Adrenal gland (tissue), 12 donors: ENCODE data around the gene SETBP1. TPM values are rescaled to one million over a fixed set of nuclear protein-coding genes. Genes with fewer than 3 reads are reported as not detected.

ENCODE experiments used
- DNase-seq, 7 donors: peaks; one replicate each; pipeline ENCODE4 v3.0.0-alpha.2; 2019 to 2020
- H3K27ac ChIP-seq, 5 donors: fragments of 200-600 bp; sonication (generic) in 4 of 5; 1 replicate in 3 of 5; 2 replicates in 2 of 5; pipeline versions ENCODE4 v1.5.1 to v1.8.0; 2016 to 2020; ENCODE audit warnings: mild to moderate bottlenecking in 1 of 5
- H3K27me3 ChIP-seq: fragments of 200-600 bp; 2 replicates; pipeline ENCODE4 v1.8.0; 2021
- H3K36me3 ChIP-seq, 2 donors: fragments of 200-600 bp; replicated peaks in 1 of 2; 1 replicate in 1 of 2; 2 replicates in 1 of 2; pipeline versions ENCODE4 v1.5.1 to v1.8.0; 2018 to 2022
- H3K4me1 ChIP-seq, 2 donors: fragments of 200-600 bp; replicated peaks in 1 of 2; 1 replicate in 1 of 2; 2 replicates in 1 of 2; pipeline versions ENCODE4 v1.5.1 to v1.8.0; 2018 to 2021
- H3K4me3 ChIP-seq, 4 donors: fragments of 200-600 bp; sonication (generic) in 3 of 4; one replicate each; pipeline ENCODE4 v1.5.1; 2016 to 2018
- H3K9me3 ChIP-seq, 3 donors: fragments of 200-600 bp; sonication (generic) in 1 of 3; replicated peaks in 1 of 3; 1 replicate in 2 of 3; 2 replicates in 1 of 3; pipeline versions ENCODE4 v1.5.1 to v1.8.0; 2016 to 2021
- POLR2A ChIP-seq, 2 donors: fragments of 450-650 bp; IDR thresholded peaks; one replicate each; pipeline ENCODE4 v1.6.1; 2017; ENCODE audit warnings: antibody characterized with exemption in 2 of 2, mild to moderate bottlenecking in 2 of 2, moderate library complexity in 1 of 2
- WGBS, 4 donors: extraction: QIAGEN DNeasy Blood & Tissue Kit in 2 of 4; methylation state at CpG; one replicate each; pipeline versions ENCODE4 v1.1.5 to v1.1.7; 2013 to 2017; 5-methylcytosine and 5-hydroxymethylcytosine counted together
- intact Hi-C, 2 donors: fragments of 100-400 bp; cut with DNase I; formaldehyde crosslinking; loops; one replicate each; pipeline versions ENCODE4 v1.14.1 to v1.15.0; 2022 to 2023
- polyA plus RNA-seq, 3 donors: library from polyadenylated mRNA; stranded (reverse); fragments of 200-250 nt in 2 of 3; fragments of 350-450 nt in 1 of 3; fragmentation: Illumina TruSeq in 1 of 3; extraction: RNeasy Lipid Tissue Mini Kit (QIAGEN cat#74804) in 1 of 3; gene quantifications; one replicate each; pipeline ENCODE4 v1.2.3, GENCODE V29; 2013 to 2014
- total RNA-seq, 9 donors: library from RNA; depleted of rRNA in 4 of 9; stranded (reverse); fragments of >200 nt in 4 of 9; fragments of 120-200 nt in 1 of 9; fragmentation: NEBNext Ultra II Directional in 1 of 9; extraction: Animal tissue kit (Norgen Biotek cat#: 25700) in 1 of 9; gene quantifications; one replicate each; pipeline versions ENCODE4 v1.1.0 to v1.2.4, GENCODE V29; 2013 to 2023
- TF ChIP-seq, protein P1 (sequence below), 6 experiments: fragments of 450-650 bp in 4 of 6; fragments of 200-600 bp in 2 of 6; sonication (generic) in 1 of 6; IDR thresholded peaks; 1 replicate in 5 of 6; 2 replicates in 1 of 6; pipeline versions ENCODE4 v1.5.1 to v1.8.0; 2016 to 2021; ENCODE audit warnings: antibody characterized with exemption in 6 of 6, mild to moderate bottlenecking in 2 of 6, moderate library complexity in 1 of 6
- donor health status: healthy with polysubstance abuse.
- donor health status: Bipolar disorder and iron deficiency.
- donor health status: DM: yes; HTN: yes; CAD: no.
- donor health status: DM: no; HTN: no; CAD: no.
- donor health status: DM: no; HTN: no; CAD: no.
- donor health status: DM: yes; HTN: yes; CAD: no.

SETBP1 gene
- total and polyA plus RNA-seq, 12 donors = 1.2 to 18.0 (median 9.4) TPM

DNA sequence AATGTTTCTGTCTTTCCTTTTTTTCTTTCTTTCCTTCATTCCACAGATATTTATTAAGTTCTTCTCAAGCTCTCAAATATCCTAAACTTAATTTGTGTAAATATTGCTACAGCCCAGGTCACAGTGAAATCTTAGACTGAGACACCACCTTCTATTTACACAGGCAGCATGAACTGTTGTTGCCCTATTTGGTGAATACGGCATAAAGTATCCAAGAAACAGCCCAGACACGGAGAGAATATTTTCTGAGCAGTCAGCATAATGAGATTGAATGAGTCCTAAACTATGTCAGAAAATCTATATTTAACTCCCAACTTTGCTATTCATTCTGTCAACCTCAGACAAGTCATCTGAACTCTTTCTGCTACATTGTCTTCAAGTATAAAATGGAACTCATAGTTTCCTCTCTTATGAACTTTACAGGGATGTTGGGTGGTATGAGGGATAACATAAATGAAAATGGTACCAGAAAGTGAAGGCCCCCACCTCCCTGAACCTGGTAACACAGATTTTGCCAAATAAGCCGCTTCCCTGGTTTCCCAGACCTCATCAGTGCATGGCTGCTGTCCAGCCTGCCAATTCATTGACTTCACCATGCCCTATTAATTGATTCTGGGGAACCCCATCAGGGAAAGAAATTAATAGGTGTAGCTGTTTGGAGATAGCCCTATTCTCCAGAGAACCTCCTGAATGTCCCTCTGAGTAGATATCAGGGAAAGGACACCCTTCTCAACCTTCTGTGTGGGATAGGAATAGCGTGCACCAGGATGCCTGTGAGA is 235.9 kb downstream of the SETBP1 start:
- H3K27me3 ChIP-seq = no peaks in the 10 kb centered on the region
- 64 to 76% (median 72%) methylated on average over 4 of the region's 4 CpGs for WGBS, 4 donors
- H3K4me1 ChIP-seq = peaks cover 0 to 5% of the 10 kb centered on the region in 2 donors
- no peak for DNase-seq
- no peaks in the 10 kb centered on the region for H3K9me3 ChIP-seq
- peak overlapping the region in 2 of 5 donors; percentile 21 to 58 for H3K27ac ChIP-seq
- H3K4me3 ChIP-seq = no peak overlapping the region
- intact Hi-C loops = no loop called here
- H3K36me3 ChIP-seq = no peaks in the 10 kb centered on the region
- TF ChIP-seq POLR2A (IDR thresholded peaks at IDR 0.05) = no peak
- TF ChIP-seq, protein P1, sequence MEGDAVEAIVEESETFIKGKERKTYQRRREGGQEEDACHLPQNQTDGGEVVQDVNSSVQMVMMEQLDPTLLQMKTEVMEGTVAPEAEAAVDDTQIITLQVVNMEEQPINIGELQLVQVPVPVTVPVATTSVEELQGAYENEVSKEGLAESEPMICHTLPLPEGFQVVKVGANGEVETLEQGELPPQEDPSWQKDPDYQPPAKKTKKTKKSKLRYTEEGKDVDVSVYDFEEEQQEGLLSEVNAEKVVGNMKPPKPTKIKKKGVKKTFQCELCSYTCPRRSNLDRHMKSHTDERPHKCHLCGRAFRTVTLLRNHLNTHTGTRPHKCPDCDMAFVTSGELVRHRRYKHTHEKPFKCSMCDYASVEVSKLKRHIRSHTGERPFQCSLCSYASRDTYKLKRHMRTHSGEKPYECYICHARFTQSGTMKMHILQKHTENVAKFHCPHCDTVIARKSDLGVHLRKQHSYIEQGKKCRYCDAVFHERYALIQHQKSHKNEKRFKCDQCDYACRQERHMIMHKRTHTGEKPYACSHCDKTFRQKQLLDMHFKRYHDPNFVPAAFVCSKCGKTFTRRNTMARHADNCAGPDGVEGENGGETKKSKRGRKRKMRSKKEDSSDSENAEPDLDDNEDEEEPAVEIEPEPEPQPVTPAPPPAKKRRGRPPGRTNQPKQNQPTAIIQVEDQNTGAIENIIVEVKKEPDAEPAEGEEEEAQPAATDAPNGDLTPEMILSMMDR (IDR thresholded peaks at IDR 0.05) = no peak

DNA sequence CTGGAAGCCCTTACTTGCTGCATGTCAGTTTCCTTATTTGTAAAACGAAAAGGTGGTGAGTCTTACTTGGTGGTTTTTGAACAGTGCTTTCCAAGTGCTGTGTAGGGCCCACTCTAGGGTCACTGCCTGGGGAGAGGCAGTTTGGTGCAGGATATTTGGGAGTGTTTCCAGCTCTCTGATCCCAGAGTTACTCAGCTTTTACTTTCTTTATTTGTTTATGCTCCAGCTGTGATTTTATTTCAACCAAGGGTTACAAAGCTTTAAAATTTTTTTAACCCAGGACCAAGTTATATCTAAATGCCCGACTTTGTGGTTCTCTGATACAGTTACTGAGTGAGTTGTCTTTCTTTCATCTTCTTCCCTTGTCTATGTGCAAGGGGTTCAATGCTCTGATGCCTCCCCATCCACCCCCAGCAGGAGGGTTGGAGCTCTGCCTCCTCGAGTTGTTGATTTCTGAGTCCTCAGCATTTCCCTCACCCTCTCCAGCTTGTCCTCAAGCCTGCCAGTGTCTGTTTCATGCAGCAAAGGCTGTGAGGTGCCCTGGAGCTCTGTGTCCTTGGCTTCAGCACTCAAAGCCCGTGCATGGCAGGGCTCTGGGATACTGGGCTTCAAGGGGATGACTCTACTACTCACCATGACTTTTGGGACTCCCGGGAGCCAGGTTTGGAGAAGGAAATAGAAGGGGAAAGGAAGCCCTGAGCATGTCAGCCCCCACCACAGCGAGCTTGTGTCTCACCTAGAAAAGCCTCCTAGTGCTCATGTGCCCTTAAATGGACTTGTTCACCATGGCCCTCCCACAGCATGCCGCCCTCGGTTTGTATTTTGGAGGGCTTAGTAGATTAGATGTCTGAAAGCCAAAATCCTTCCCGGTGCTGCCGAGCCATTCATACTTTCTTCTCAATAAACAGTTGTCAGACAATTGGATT is 236.8 kb downstream of the SETBP1 start:
- Histone ChIP-seq H3K27me3 (no peaks in the 10 kb centered on the region), H3K9me3 (no peaks in the 10 kb centered on the region), H3K36me3 (no peaks in the 10 kb centered on the region), H3K27ac (peak overlapping the region in 2 of 5 donors; percentile 21 to 58), H3K4me1 (peaks cover 0 to 5% of the 10 kb centered on the region in 2 donors), H3K4me3 (no peak overlapping the region)
- no peak for DNase-seq
- intact Hi-C loops = no loop called here
- 61 to 68% (median 65%) methylated on average over 10 of the region's 10 CpGs for WGBS, 4 donors
- TF ChIP-seq, protein P1 (IDR thresholded peaks at IDR 0.05) = no peak

DNA sequence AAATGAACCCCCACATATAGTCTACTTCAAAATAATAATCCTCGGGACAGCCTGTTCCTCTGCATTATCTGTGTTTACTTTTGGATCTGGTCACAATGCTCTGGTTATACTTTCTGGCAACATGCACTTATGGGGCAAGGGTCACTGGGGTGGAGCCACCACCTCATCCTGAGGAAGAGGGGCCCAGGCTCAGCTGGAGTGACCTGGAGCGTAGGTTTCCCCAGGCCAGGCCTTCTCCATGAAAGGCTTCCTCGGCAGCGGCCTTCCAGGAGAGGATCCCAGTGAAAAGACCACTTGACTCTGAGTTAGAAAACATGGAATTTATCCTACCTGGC is 237.4 kb downstream of the SETBP1 start:
- DNase-seq = no peak

DNA sequence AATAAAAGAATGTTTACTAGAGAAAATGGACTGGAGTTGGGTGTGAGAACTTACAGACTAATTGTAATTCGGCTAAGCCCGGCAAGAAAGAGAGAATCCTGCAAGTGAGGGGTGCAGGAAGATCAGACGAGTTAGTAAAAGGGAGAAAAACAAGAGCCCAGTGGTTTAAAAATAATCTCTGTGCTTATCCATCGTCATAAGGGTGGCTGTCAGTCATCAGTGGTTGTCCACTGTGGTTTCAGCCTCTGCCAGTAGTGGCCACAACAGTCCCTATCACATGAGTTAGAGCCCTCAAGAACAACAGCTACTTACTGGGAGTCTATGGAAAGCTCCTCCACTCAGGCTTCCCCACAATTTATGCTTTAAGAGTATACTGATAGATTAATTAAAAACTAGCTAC is 239.8 kb downstream of the SETBP1 start:
- DNase-seq = no peak
- 70 to 82% (median 71%) methylated on average over 4 of the region's 4 CpGs for whole genome bisulfite sequencing, 4 donors
- Histone ChIP-seq H3K4me3 (no peak overlapping the region), H3K27ac (no peak overlapping the region), H3K9me3 (no peaks in the 10 kb centered on the region), H3K27me3 (no peaks in the 10 kb centered on the region), H3K4me1 (peaks cover 0 to 5% of the 10 kb centered on the region in 2 donors), H3K36me3 (no peaks in the 10 kb centered on the region)
- intact Hi-C loops = no loop called here
- TF ChIP-seq, protein P1 (IDR thresholded peaks at IDR 0.05) = no peak
- TF ChIP-seq POLR2A (IDR thresholded peaks at IDR 0.05) = no peak

More for the DNA sequence above, 237.4 kb downstream of the SETBP1 start:
- Histone ChIP-seq H3K9me3 (no peaks in the 10 kb centered on the region), H3K4me1 (peaks cover 0 to 5% of the 10 kb centered on the region in 2 donors), H3K27ac (peak overlapping the region in 2 of 5 donors; percentile 6 to 21), H3K36me3 (no peaks in the 10 kb centered on the region), H3K4me3 (no peak overlapping the region), H3K27me3 (no peaks in the 10 kb centered on the region)
- TF ChIP-seq, protein P1 (IDR thresholded peaks at IDR 0.05) = no peak
- TF ChIP-seq POLR2A (IDR thresholded peaks at IDR 0.05) = no peak
- intact Hi-C loops = no loop called here
- WGBS, 4 donors = 81 to 91% (median 87%) methylated on average over 3 to 4 of the region's 4 CpGs
